SU-DHL-6 (cell line): ENCODE results near the gene SDCBP2.

ENCODE experiments used
- H2AFZ ChIP-seq: fragments of 200-600 bp; sonication (generic); 2 replicates; pipeline ENCODE4 v1.6.1; 2014; ENCODE audit warnings: low read depth, mild to moderate bottlenecking, moderate library complexity, mixed read lengths, antibody characterized with exemption, low read length; ENCODE audit not compliant: severe bottlenecking
- H3F3A ChIP-seq: fragments of 200-600 bp; shearing (Covaris generic); 2 replicates; pipeline ENCODE4 v1.6.0; 2016; ENCODE audit warnings: antibody characterized with exemption, mild to moderate bottlenecking; ENCODE audit not compliant: insufficient read depth
- H3K27ac ChIP-seq: fragments of 200-600 bp; sonication (generic); 2 replicates; pipeline ENCODE4 v1.5.1; 2016; ENCODE audit warnings: low read depth, mild to moderate bottlenecking, low read length, moderate library complexity, mixed read lengths
- H3K27me3 ChIP-seq: fragments of 200-600 bp; sonication (generic), shearing (Covaris generic); 2 replicates; pipeline ENCODE4 v1.6.0; 2014; ENCODE audit warnings: mild to moderate bottlenecking, low read length
- H3K36me3 ChIP-seq: fragments of 200-600 bp; sonication (generic); 2 replicates; pipeline ENCODE4 v1.6.1; 2014; ENCODE audit warnings: mild to moderate bottlenecking, low read length, mixed read lengths
- H3K4me2 ChIP-seq: fragments of 300-600, 200-600 bp; shearing (Covaris generic), sonication (generic); 2 replicates; pipeline ENCODE4 v1.6.0; 2014; ENCODE audit warnings: low read length, low read depth, mild to moderate bottlenecking; ENCODE audit not compliant: poor library complexity, severe bottlenecking
- H3K4me3 ChIP-seq: fragments of 200-600 bp; sonication (generic); 2 replicates; pipeline ENCODE4 v1.5.1; 2014; ENCODE audit warnings: antibody characterized with exemption, low read length, mild to moderate bottlenecking, mixed read lengths; ENCODE audit not compliant: insufficient read depth, poor library complexity, severe bottlenecking
- H3K79me2 ChIP-seq: fragments of 200-600 bp; sonication (generic); 2 replicates; pipeline ENCODE4 v1.6.1; 2014; ENCODE audit warnings: mild to moderate bottlenecking, low read length, moderate library complexity; ENCODE audit not compliant: insufficient read depth
- H3K9ac ChIP-seq: fragments of 200-600 bp; sonication (generic); 2 replicates; pipeline ENCODE4 v1.7.0; 2014; ENCODE audit warnings: mild to moderate bottlenecking, low read length
- H3K9me2 ChIP-seq: fragments of 200-600 bp; sonication (generic); replicated peaks from 2 replicates; pipeline ENCODE4 v1.6.1; 2014; ENCODE audit warnings: low read length; ENCODE audit not compliant: insufficient read depth
- H3K9me3 ChIP-seq: fragments of 200-600 bp; sonication (generic); 2 replicates; pipeline ENCODE4 v1.6.1; 2014; ENCODE audit warnings: low read length, mixed read lengths; ENCODE audit not compliant: insufficient read depth
- H4K20me1 ChIP-seq: fragments of 200-600 bp; sonication (generic); 2 replicates; pipeline ENCODE4 v1.6.1; 2014; ENCODE audit warnings: low read depth, mild to moderate bottlenecking, antibody characterized with exemption, low read length, moderate library complexity, mixed read lengths
- CTCF ChIP-seq: fragments of 200-600 bp; sonication (generic); IDR thresholded peaks from one replicate; pipeline ENCODE4 v1.5.1; 2017; ENCODE audit warnings: antibody characterized with exemption, mild to moderate bottlenecking, low read length, moderate library complexity; ENCODE audit not compliant: insufficient read depth, poor library complexity, severe bottlenecking
- EZH2phosphoT487 ChIP-seq: fragments of 200-600 bp; sonication (generic), shearing (Covaris generic); conservative IDR thresholded peaks from 2 replicates; pipeline ENCODE4 v1.6.1; 2018; ENCODE audit warnings: mild to moderate bottlenecking, antibody characterized with exemption, low read length, moderate library complexity, mixed read lengths

Gene SDCBP2

GRCh38 chr20:1334761-1335160 lies 5.8 kb upstream of the SDCBP2 start:
- no peak overlapping the region for H3K4me2 ChIP-seq
- H3K79me2 ChIP-seq = peaks cover 16% of the 10 kb centered on the region
- H2AFZ ChIP-seq = no peak overlapping the region
- H3F3A ChIP-seq = no peaks in the 10 kb centered on the region
- TF ChIP-seq EZH2phosphoT487 = no peak
- no peak for TF ChIP-seq CTCF
- H3K27ac ChIP-seq = no peak overlapping the region
- no peaks in the 10 kb centered on the region for H3K27me3 ChIP-seq
- no peak overlapping the region for H3K9ac ChIP-seq
- no peaks in the 10 kb centered on the region for H3K36me3 ChIP-seq
- no peaks in the 10 kb centered on the region for H4K20me1 ChIP-seq
- no peaks in the 10 kb centered on the region for H3K9me2 ChIP-seq
- H3K9me3 ChIP-seq = no peaks in the 10 kb centered on the region
- no peak overlapping the region for H3K4me3 ChIP-seq

- H3K9me3 ChIP-seq = no peaks in the 10 kb centered on the region
- TF ChIP-seq CTCF (no peak), EZH2phosphoT487 (no peak)
- H3K36me3 ChIP-seq = no peaks in the 10 kb centered on the region
- H2AFZ ChIP-seq = no peak overlapping the region
- H3F3A ChIP-seq = no peaks in the 10 kb centered on the region
- H3K4me2 ChIP-seq = no peak overlapping the region
- no peak overlapping the region for H3K4me3 ChIP-seq
- H3K9ac ChIP-seq = no peak overlapping the region
- H3K27me3 ChIP-seq = no peaks in the 10 kb centered on the region
- no peaks in the 10 kb centered on the region for H3K9me2 ChIP-seq
- no peak overlapping the region for H3K27ac ChIP-seq
- no peaks in the 10 kb centered on the region for H4K20me1 ChIP-seq
- peaks cover 20% of the 10 kb centered on the region for H3K79me2 ChIP-seq
Observed at GRCh38 chr20:1334370-1334731, 5.4 kb upstream of the SDCBP2 start.

- peaks cover 26% of the 10 kb centered on the region for H3K79me2 ChIP-seq
- no peaks in the 10 kb centered on the region for H3K9me2 ChIP-seq
- H3K4me2 ChIP-seq = no peak overlapping the region
- no peaks in the 10 kb centered on the region for H4K20me1 ChIP-seq
- no peak overlapping the region for H3K27ac ChIP-seq
- H3K9me3 ChIP-seq = no peaks in the 10 kb centered on the region
- H3K4me3 ChIP-seq = no peak overlapping the region
- no peaks in the 10 kb centered on the region for H3K27me3 ChIP-seq
- no peak overlapping the region for H2AFZ ChIP-seq
- no peak for TF ChIP-seq CTCF
- no peak for TF ChIP-seq EZH2phosphoT487
- H3K36me3 ChIP-seq = no peaks in the 10 kb centered on the region
- H3K9ac ChIP-seq = no peak overlapping the region
- H3F3A ChIP-seq = no peaks in the 10 kb centered on the region
Observed at GRCh38 chr20:1333462-1334369, 4.8 kb upstream of the SDCBP2 start.
